Measurements from ENCODE around the gene LY6G5C. TPM values are rescaled to one million over a fixed set of nuclear protein-coding genes. Genes with fewer than 3 reads are reported as not detected.
A peak's percentile ranks its signal among the peaks of the same experiment; 100 is the strongest.

Gene LY6G5C
- total and polyA plus RNA-seq, 12 donors = 0.39 to 3.6 (median 1.9) TPM; not detected in 1

DNA sequence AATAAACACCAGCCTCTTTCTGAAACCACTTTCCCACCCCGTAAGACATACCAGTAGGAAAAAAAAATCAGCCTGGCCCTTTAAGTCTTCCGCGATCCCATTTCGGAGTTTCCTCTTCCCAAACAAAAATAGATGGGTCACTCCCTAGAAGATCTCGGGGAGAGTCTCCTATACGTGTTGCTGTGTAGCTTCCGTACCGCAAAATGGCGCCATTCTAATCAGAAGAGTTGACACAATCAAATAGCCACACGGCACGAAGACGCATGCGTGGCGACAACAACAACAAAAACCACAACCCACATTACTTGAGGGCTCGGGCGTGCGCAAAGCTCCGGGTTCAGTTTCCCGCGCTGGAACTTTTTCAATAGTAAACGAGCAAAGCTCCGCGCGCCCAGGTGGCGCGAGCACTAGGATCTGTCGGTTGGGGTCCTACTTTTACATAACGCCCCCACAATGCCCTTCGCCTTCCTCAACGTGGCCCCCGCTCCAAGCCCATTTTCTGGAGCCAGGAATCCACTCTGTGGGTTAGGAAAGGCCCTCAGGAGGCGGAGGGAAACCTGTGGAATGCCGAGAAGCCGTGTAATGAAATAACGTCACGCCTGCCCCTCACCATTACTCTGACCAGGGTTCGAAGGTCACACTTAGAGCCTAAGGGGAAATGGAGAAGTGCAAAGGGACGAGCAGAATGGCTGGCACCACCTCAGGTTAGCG, 15.9 kb downstream of the LY6G5C start, which contains the start of gene GPANK1:
Gene GPANK1 (minus strand): TSS at position 208 of the 711 bp plus-strand sequence. CDS start 519 bp downstream, outside the sequence.
- intact Hi-C loops (cut with DNase I) = no loop called here
- peak within 1 kb of the TSS; percentile 31 to 95 (median 76) for H3K4me3 ChIP-seq
- 0 to 1% (median 0%) methylated on average over 33 to 39 of the region's 39 CpGs for WGBS, 4 donors
- H3K9me3 ChIP-seq (replicated peaks in 1 of 3) = no peaks in the 10 kb centered on the region
- H3K27ac ChIP-seq = peak within 1 kb of the TSS; percentile 83 to 96 (median 89)
- H3K4me1 ChIP-seq (replicated peaks in 1 of 2) = peaks cover 7 to 45% of the 10 kb centered on the region in 2 donors
- peak; percentile 89 to 97 (median 94) for DNase-seq
- no peaks in the 10 kb centered on the region for H3K27me3 ChIP-seq
- peaks cover 0 to 40% of the 10 kb centered on the region in 2 donors for H3K36me3 ChIP-seq (replicated peaks in 1 of 2)
- TF ChIP-seq POLR2A (IDR thresholded peaks at IDR 0.05) = peak; percentile 35 to 84
- TF ChIP-seq, protein P1, sequence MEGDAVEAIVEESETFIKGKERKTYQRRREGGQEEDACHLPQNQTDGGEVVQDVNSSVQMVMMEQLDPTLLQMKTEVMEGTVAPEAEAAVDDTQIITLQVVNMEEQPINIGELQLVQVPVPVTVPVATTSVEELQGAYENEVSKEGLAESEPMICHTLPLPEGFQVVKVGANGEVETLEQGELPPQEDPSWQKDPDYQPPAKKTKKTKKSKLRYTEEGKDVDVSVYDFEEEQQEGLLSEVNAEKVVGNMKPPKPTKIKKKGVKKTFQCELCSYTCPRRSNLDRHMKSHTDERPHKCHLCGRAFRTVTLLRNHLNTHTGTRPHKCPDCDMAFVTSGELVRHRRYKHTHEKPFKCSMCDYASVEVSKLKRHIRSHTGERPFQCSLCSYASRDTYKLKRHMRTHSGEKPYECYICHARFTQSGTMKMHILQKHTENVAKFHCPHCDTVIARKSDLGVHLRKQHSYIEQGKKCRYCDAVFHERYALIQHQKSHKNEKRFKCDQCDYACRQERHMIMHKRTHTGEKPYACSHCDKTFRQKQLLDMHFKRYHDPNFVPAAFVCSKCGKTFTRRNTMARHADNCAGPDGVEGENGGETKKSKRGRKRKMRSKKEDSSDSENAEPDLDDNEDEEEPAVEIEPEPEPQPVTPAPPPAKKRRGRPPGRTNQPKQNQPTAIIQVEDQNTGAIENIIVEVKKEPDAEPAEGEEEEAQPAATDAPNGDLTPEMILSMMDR (IDR thresholded peaks at IDR 0.05) = no peak

DNA sequence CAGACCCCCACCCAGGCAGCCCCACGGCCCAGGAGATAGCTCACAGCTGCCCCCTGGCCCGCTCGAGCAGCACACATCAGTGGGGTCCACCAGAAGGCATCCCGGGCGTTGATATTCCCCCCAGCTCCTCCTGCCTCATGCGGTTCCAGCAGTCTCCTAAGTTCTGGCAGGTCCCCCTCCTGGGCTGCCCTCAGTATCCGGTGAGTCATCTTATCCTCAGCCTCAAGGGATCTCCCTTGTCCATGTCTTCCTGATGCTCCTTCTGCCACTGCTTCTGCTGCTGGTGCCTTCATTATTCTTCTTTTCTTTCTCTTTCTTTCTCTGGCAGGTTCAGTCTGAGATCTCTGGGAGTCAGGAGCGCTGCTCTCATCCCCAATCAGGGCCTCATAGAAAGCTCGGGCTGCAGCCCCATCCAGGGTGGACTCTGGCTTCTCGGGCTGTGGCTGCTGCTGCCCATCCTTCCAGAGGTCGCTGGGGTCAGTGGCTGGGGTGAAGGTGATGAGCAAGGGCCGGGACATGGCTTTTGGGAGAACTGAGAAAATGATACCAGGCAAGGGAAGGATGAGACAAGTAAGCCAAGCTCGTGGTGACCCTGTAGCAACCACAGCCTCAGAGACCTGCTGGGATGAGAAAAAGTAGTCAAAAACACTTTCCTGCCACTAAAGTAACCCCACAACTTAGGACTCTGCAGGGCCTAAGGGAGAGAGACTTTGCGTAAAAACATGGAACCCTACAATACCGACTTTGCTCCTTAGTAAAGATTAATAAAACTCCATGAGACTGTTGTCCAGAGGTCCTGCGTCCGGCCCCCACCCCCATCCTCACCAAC, 16.7 kb downstream of the LY6G5C start:
- DNase-seq = peak in 6 of 7 donors; percentile 48 to 77 (median 58)
- Histone ChIP-seq H3K4me1 (replicated peaks in 1 of 2) (peaks cover 14 to 51% of the 10 kb centered on the region in 2 donors), H3K9me3 (replicated peaks in 1 of 3) (no peaks in the 10 kb centered on the region), H3K4me3 (peak overlapping the region in 2 of 4 donors; percentile 69 to 95), H3K27ac (peak overlapping the region; percentile 83 to 96 (median 89)), H3K27me3 (no peaks in the 10 kb centered on the region), H3K36me3 (replicated peaks in 1 of 2) (peaks cover 0 to 32% of the 10 kb centered on the region in 2 donors)
- 17 to 30% (median 21%) methylated on average over 12 to 17 of the region's 17 CpGs for WGBS, 4 donors
- no peak for TF ChIP-seq POLR2A (IDR thresholded peaks at IDR 0.05)
- TF ChIP-seq, protein P1 (IDR thresholded peaks at IDR 0.05) = no peak
- intact Hi-C loops (cut with DNase I) = no loop called here

DNA sequence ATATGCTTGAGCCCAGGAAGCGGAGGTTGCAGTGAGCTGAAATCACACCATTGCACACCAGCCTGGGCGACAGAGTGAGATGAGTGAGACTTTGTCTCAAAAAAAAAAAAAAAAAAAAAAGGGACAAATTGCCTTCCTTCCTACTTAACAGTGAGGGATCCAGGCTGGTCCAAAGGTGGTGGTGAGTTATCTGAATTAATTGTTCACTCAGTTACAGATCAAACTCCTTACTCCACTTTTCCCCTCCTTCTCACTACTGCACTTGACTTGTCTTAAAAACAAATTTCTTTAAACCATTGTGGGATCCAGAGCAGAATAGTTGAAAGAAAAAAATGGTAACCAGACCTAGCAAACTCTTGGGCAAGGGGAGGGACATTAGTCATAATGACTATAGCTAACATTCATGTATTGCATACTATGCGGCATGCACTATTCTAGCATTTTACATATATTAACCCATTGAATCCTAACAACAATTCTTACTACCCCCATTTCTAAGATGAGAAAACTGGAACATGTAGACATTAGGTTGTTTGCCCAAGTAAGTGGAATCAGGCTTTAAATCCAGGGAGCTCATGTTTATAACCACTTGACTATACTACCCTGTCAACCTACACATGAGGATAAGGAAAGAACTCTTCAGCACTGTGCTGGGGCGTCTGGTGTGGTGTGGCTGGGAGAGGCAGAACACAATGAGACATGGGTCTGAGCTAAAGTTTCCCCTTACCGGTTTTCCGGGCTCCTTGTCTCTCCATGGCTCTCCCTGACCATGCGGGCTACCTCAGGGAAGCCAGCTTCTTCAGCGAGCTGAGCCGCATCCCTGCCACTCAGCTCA, 17.5 kb downstream of the LY6G5C start:
- peaks cover 20 to 59% of the 10 kb centered on the region in 2 donors for H3K4me1 ChIP-seq (replicated peaks in 1 of 2)
- 71 to 78% (median 72%) methylated on average over 5 to 9 of the region's 9 CpGs for WGBS, 4 donors
- no peaks in the 10 kb centered on the region for H3K27me3 ChIP-seq
- H3K27ac ChIP-seq = peak overlapping the region in 4 of 5 donors; percentile 83 to 96 (median 90)
- DNase-seq = no peak
- no peaks in the 10 kb centered on the region for H3K9me3 ChIP-seq (replicated peaks in 1 of 3)
- intact Hi-C loops (cut with DNase I) = no loop called here
- TF ChIP-seq, protein P1 (IDR thresholded peaks at IDR 0.05) = no peak
- no peak for TF ChIP-seq POLR2A (IDR thresholded peaks at IDR 0.05)
- H3K4me3 ChIP-seq = peak overlapping the region in 1 of 4 donors; percentile 95
- peaks cover 0 to 24% of the 10 kb centered on the region in 2 donors for H3K36me3 ChIP-seq (replicated peaks in 1 of 2)

Data from adrenal gland (tissue), 12 donors.